Ovary (tissue), 9 donors: ENCODE results near the gene POC1A. TPM values are rescaled to one million over a fixed set of nuclear protein-coding genes. Genes with fewer than 3 reads are reported as not detected.
"Not testable (repeated sequence)": the region's sequence is repeated elsewhere in the genome, so short reads cannot be mapped to it uniquely, and the experiment has no call there.

Experiments
- DNase-seq, 5 donors: peaks; one replicate each; pipeline ENCODE4 v3.0.0-alpha.2; 2019 to 2020
- H3K27ac ChIP-seq, 2 donors: fragments of 200-600 bp; one replicate each; pipeline versions ENCODE4 v1.5.1 to v1.8.0; 2019 to 2022
- H3K27me3 ChIP-seq: fragments of 200-600 bp; one replicate; pipeline ENCODE4 v1.8.0; 2022
- H3K36me3 ChIP-seq: fragments of 200-600 bp; sonication (generic); one replicate; pipeline ENCODE4 v1.5.1; 2019
- H3K4me1 ChIP-seq: one replicate; pipeline ENCODE4 v1.8.1; 2013; ENCODE audit warnings: mild to moderate bottlenecking, moderate library complexity; ENCODE audit not compliant: insufficient read depth
- H3K4me3 ChIP-seq: fragments of 200-600 bp; sonication (generic); one replicate; pipeline ENCODE4 v1.5.1; 2017
- H3K9me3 ChIP-seq, 2 donors: fragments of 200-600 bp in 1 of 2; sonication (generic) in 1 of 2; one replicate each; pipeline versions ENCODE4 v1.5.1 to v1.8.1; 2013 to 2019; ENCODE audit warnings: mild to moderate bottlenecking in 1 of 2, moderate library complexity in 1 of 2
- CTCF ChIP-seq, 3 donors: fragments of 450-650 bp in 2 of 3; fragments of 200-600 bp in 1 of 3; IDR thresholded peaks; one replicate each; pipeline versions ENCODE4 v1.5.1 to v1.8.0; 2016 to 2022; ENCODE audit warnings: antibody characterized with exemption in 3 of 3, mild to moderate bottlenecking in 1 of 3
- EP300 ChIP-seq: sonication (generic); formaldehyde crosslinking; IDR thresholded peaks from one replicate; pipeline ENCODE4 v1.6.1; 2017; ENCODE audit warnings: antibody characterized with exemption
- POLR2A ChIP-seq: fragments of 450-650 bp; IDR thresholded peaks from one replicate; pipeline ENCODE4 v1.6.1; 2017; ENCODE audit warnings: antibody characterized with exemption, mild to moderate bottlenecking, moderate library complexity
- WGBS, 3 donors: extraction: QIAGEN DNeasy Blood & Tissue Kit in 1 of 3; methylation state at CpG; one replicate each; pipeline versions ENCODE4 v1.1.5 to v1.1.7; 2013 to 2017; 5-methylcytosine and 5-hydroxymethylcytosine counted together
- intact Hi-C, 4 donors: fragments of 100-400 bp; cut with DNase I; formaldehyde crosslinking; loops; one replicate each; pipeline versions ENCODE4 v1.11.0 to v1.15.1; 2022 to 2023
- polyA plus RNA-seq, 2 donors: library from polyadenylated mRNA; stranded (reverse); fragments of 200-250 nt in 1 of 2; fragments of 350-450 nt in 1 of 2; fragmentation: Illumina TruSeq in 1 of 2; extraction: RNeasy Lipid Tissue Mini Kit (QIAGEN cat#74804) in 1 of 2; gene quantifications; one replicate each; pipeline ENCODE4 v1.2.3, GENCODE V29; 2013 to 2014
- total RNA-seq, 7 donors: library from RNA; depleted of rRNA in 2 of 7; stranded (reverse); fragments of >200 nt in 2 of 7; fragmentation: NEBNext Ultra II Directional in 3 of 7; extraction: Animal tissue kit (Norgen Biotek cat#: 25700) in 3 of 7; gene quantifications; one replicate each; pipeline versions ENCODE4 v1.1.0 to v1.2.4, GENCODE V29; 2016 to 2023
- donor health status: DM: no; HTN: no; CAD: no; lungs with moderate emphysema.
- donor health status: DM: no; HTN: no; CAD: no.
- donor health status: Bipolar disorder and iron deficiency.
- donor health status: DM: yes; HTN: yes; CAD: no.
- donor health status: DM: no; HTN: no; CAD: no.
- donor health status: DM: yes; HTN: yes; CAD: no.

POC1A gene
- total and polyA plus RNA-seq, 9 donors, result 0.53 to 1.8 (median 1.3) TPM

- Histone ChIP-seq H3K36me3 (no peaks in the 10 kb centered on the region), H3K27me3 (no peaks in the 10 kb centered on the region), H3K9me3 (no peaks in the 10 kb centered on the region), H3K4me1 (no peaks in the 10 kb centered on the region), H3K27ac (no peak overlapping the region), H3K4me3 (no peak overlapping the region)
- no peak for DNase-seq
- 95 to 98% (median 96%) methylated on average over 1 of the region's 1 CpG for WGBS, 3 donors
- TF ChIP-seq POLR2A, result no peak
- no peak for TF ChIP-seq EP300
- no peak for TF ChIP-seq CTCF (IDR thresholded peaks at IDR 0.05)
- intact Hi-C loops, result no loop called here
Measured at GRCh38 chr3:52178537-52178936, 24.3 kb upstream of the POC1A start.

- H3K4me3 ChIP-seq, H3K27me3 ChIP-seq, H3K27ac ChIP-seq, DNase-seq, intact Hi-C loops, H3K4me1 ChIP-seq, H3K9me3 ChIP-seq, H3K36me3 ChIP-seq: not testable (repeated sequence)
- WGBS, 3 donors, result 93 to 96% (median 93%) methylated on average over 4 of the region's 4 CpGs
Measured at GRCh38 chr3:52178126-52178525, 23.9 kb upstream of the POC1A start.

GRCh38 chr3:52177701-52178042 is 23.4 kb upstream of the POC1A start:
- WGBS, 3 donors, result 80 to 87% (median 81%) methylated on average over 5 of the region's 5 CpGs
- TF ChIP-seq POLR2A (no peak), CTCF (IDR thresholded peaks at IDR 0.05) (no peak), EP300 (no peak)
- DNase-seq, result no peak
- H3K4me3 ChIP-seq, result no peak overlapping the region
- no peaks in the 10 kb centered on the region for H3K4me1 ChIP-seq
- no peaks in the 10 kb centered on the region for H3K9me3 ChIP-seq
- H3K27me3 ChIP-seq, result no peaks in the 10 kb centered on the region
- no peak overlapping the region for H3K27ac ChIP-seq
- no peaks in the 10 kb centered on the region for H3K36me3 ChIP-seq
- intact Hi-C loops, result no loop called here

- peak in 1 of 5 donors; percentile 17 for DNase-seq
- no peaks in the 10 kb centered on the region for H3K4me1 ChIP-seq
- H3K27ac ChIP-seq, result no peak overlapping the region
- H3K4me3 ChIP-seq, result no peak overlapping the region
- H3K27me3 ChIP-seq, result no peaks in the 10 kb centered on the region
- intact Hi-C loops, result no loop called here
- TF ChIP-seq EP300, result no peak
- TF ChIP-seq POLR2A, result no peak
- no peak for TF ChIP-seq CTCF (IDR thresholded peaks at IDR 0.05)
- WGBS, 3 donors, result 60 to 62% (median 61%) methylated on average over 15 of the region's 15 CpGs
- H3K36me3 ChIP-seq, result no peaks in the 10 kb centered on the region
- no peaks in the 10 kb centered on the region for H3K9me3 ChIP-seq
Measured at GRCh38 chr3:52176951-52177700, 22.9 kb upstream of the POC1A start.

GRCh38 chr3:52176180-52176752 is 22.0 kb upstream of the POC1A start:
- H3K9me3 ChIP-seq, result no peaks in the 10 kb centered on the region
- DNase-seq, result no peak
- intact Hi-C loops, result no loop called here
- no peak overlapping the region for H3K27ac ChIP-seq
- WGBS, 3 donors, result 81 to 85% (median 85%) methylated on average over 8 of the region's 8 CpGs
- H3K27me3 ChIP-seq, result no peaks in the 10 kb centered on the region
- H3K4me1 ChIP-seq, result no peaks in the 10 kb centered on the region
- TF ChIP-seq POLR2A (no peak), CTCF (IDR thresholded peaks at IDR 0.05) (no peak), EP300 (no peak)
- no peaks in the 10 kb centered on the region for H3K36me3 ChIP-seq
- no peak overlapping the region for H3K4me3 ChIP-seq
